Limb (tissue), 2 donors: ENCODE results near the gene TBC1D24.

Experiments used
- DNase-seq, 2 donors: peaks; one replicate each; pipeline ENCODE4 v3.0.0-alpha.2; 2016; ENCODE audit errors: extremely low spot score in 2 of 2

Gene TBC1D24

GRCh38 chr16:2450535-2450934, 24.4 kb upstream of the TBC1D24 start:
- DNase-seq = no peak

DNA sequence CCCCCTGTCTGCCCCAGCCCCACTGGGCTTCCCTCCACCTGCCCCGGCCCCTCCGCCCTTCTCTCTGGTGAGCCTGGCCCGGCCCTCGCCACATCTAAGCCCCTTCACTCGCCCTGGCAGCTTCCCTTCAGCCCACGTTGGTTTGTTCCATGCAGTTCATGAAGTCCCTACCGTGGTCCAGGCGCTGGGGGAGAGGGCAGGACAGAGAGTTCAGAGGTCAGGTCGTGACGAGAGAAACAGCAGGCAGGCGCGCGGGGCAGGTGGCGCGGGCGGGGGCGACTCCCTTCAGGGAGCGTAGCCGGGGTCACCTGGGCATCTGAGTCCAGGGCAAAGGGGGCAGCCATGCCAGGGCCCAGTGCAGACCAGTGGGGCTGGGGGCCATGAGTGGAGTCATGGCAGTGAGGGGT, 23.9 kb upstream of the TBC1D24 start:
- no peak for DNase-seq

DNA sequence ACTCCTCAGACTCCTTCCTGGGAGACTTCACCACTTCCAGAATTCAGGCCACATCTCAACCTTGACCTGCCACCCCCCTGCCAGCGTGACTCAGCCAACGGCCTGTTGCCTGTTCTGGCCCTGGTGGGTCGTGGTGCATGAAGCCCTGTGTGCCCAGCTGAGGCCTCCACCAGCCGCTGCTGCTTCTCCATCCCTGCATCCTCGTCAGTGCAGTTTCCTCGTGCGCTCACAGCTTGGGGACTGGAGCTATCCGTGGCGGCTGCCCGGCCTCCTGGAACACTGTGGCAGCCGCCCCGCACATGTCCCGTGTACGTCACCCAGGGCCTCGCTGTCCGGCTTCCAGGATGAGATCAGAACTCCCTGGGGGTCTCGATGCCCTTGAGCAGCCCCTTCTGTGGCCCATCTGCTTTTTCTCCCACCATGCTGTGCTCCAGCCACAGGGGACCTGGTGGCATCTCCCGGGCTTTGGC, 23.0 kb upstream of the TBC1D24 start:
- DNase-seq = no peak

DNA sequence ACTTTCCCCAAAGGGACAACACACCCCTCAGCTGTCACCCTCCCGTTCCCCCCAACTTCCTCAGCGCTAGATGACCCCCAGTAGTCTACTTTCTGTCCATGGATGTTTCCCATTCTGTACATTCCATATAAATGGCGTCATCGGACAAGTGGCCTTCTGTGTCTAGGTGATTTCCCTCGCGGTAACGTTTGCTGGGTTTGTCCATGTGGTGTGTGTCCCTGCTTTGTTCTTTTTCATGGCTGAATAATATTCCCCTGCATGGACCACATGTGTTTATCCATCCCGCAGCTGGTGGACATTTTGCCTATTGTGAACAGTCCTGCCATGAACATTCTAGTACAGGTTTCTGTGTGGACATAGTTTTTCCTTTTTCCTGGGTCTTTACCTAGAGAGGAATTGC, 22.3 kb upstream of the TBC1D24 start:
- no peak for DNase-seq

DNA sequence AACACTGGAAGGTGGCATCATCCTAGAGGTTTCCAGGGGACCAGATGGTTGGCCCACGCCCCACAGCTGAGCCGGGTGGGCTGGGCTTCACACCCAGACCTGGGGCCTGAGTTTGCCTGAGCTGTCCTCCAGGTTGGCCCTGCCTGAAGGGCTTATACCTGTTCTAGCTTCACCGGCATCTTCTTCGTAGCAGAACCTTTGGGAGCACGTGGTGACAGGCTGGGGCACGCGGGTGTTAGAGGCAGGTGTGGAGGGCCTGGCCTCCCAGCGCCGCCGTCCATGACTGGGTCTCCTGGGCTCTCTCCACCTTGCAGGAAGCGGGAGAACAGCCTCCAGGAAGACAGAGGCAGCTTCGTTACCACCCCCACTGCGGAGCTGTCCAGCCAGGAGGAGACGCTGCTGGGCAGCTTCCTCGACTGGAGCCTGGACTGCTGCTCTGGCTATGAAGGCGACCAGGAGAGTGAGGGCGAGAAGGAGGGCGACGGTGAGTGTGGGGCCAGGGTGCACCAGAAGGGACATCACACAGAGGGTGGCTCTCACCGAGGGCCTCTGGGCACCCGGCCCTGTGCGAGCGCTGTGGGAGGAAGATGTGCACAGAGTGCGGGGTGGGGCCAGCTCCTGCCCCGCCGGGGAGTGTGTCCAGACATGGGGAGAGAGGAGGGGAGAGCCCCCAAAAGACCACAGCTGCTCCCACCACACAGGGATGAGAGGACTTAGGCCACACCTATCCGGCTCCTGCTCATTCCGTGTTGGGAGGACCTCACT, 19.7 kb upstream of the TBC1D24 start:
- no peak for DNase-seq

- DNase-seq = no peak
These were observed 18.3 kb upstream of the TBC1D24 start for GRCh38 chr16:2456551-2457153.

DNA sequence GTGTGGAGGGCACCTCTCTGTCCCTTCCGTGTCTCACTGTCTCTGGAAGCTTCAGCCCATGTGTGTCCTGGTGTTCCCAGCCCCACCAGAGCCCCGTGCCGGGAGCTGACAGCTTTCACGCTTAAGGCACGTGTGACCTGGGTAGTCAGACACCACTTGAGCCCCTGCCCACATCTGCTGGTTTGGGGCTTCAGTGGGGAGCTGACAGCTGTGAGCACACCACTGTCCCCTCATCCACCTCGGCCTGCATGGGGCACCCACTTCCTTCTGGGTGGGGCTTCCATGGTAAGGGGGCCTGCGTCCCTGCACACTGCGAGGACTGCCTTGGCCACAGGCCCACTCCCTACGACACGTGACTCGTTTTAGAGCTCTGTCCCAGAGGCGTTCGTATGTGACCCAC, 17.7 kb upstream of the TBC1D24 start:
- DNase-seq = no peak

DNA sequence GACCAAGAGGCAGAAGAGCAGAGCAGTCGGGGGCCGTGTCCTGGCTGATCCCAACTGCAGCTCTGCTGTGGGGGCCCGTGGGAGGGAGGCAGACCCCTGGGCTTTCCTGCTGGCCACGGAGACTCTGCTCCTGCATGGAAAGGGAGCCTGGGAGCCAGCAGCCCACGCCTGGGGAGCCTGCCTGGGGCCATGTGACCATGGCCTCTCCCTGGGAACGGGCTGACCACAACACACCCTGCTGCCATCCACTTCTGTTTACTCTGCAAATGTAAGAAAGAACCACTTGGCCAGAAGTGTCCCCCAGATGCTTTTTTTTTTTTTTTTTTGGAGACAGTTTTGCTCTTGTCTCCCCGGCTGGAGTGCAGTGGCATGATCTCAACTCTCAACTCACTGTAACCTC, 17.0 kb upstream of the TBC1D24 start:
- no peak for DNase-seq

GRCh38 chr16:2458887-2459646, 15.9 kb upstream of the TBC1D24 start:
- DNase-seq = peak in 1 of 2 donors; percentile 49

GRCh38 chr16:2459647-2460390, 15.1 kb upstream of the TBC1D24 start, which contains the start of gene TEDC2:
Gene TEDC2, plus strand, starts transcription at chr16:2460109. Its CDS starts 36 bp downstream, at chr16:2460145.
- DNase-seq = peak; percentile 96

DNA sequence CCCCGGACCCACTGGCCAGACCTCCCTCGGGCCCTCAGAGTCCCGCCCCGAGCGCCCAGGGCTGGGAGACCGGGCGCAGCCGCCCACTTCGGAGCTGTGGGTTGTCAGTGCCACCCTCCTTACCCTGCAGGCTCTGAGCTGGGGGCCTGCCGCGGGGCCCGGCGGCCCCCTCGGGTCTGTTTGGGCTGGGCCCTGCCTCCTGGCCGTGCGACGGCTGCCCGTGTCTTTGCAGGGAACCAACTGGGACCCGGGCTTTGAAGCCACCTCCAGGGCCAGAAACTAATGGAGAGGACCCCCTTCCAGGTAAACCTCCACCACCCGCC, 14.6 kb upstream of the TBC1D24 start:
- no peak for DNase-seq

- DNase-seq = no peak
These were observed 14.0 kb upstream of the TBC1D24 start for GRCh38 chr16:2460916-2461315.

DNA sequence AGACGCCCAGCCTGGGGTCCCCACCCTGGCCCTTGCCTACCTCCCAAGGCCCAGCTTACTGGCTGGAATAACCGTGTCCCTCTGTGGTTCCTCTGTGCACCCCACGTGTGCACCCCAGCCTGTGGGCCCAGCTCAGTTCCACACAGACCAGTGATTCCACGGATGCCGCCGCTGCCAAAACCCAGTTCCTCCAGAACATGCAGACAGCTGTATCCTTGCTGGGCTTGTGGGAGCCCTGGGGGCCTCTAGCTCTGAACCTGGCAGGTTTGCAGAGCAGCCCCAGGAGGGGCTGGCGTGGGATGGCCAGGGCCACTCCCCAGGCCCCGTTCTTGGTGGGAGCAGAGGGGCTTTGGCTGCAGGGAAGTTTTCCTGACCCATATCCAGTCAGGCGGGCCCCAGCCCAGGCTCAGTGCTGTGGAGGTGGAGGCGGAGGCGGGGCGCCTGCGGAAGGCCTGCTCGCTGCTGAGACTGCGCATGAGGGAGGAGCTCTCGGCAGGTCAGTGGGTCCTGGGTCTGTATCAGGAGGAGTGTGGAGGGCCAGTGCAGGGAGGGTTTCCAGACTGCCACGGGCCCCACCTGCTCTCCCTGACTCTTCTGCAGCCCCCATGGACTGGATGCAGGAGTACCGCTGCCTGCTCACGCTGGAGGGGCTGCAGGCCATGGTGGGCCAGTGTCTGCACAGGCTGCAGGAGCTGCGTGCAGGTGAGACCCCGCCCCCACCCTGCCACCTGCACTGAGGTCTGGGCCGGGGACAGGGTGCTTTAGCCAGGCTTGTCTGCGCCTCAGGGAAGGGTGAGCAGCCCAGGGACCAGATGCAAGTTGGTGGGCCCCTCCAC, 12.7 kb upstream of the TBC1D24 start:
- DNase-seq = no peak

DNA sequence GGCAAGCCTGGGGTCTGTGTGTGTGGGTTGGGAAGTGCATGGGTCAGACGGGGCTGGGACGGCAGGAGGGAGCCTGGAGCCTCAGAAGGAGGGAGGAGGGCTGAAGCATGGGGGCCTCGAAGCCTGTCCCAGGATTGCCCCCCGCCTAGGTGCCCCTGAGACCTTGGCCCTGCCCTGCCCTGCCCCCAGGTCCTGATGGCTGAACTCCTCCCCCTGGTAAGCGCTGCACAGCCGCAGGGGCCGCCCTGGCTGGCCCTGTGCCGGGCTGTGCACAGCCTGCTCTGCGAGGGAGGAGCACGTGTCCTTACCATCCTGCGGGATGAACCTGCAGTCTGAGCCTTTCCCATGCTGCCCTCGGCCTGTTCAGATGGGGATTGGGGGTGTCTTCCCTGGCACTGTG, 10.6 kb upstream of the TBC1D24 start:
- DNase-seq = no peak

DNA sequence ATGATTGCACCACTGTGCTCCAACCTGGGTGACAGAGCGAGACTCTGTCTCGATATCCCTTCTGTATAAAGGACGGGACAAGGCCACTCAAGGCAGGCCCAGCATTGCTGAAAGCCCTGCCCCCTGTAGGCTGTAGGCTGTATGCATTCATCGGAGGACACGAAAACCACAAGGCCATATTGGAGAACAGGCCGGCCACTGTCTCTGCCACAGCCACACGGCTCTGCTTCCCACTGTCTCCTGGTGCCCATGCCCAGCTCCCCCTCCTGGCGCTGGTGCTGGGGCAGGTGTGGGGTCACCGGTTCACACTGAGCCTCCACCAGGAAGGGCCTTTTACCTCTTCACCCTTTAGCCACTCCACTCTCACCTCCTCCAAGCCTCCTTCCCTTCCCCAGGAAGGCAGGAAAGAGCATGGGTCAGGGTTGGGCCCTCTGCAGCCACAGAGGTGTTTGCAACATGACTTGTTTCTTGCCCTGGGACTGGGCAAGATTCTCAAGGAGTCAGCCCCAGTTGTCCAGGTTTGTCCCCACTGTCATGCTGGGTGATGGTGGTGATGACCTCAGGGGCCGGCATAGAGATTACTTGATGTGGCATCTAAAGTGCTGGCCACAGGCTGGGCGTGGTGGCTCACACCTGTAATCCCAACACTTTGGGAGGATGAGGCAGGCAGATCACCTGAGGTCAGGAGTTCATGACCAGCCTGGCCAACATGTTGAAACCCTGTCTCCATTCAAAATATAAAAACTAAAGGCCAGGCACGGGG, 9.1 kb upstream of the TBC1D24 start:
- DNase-seq = no peak

DNA sequence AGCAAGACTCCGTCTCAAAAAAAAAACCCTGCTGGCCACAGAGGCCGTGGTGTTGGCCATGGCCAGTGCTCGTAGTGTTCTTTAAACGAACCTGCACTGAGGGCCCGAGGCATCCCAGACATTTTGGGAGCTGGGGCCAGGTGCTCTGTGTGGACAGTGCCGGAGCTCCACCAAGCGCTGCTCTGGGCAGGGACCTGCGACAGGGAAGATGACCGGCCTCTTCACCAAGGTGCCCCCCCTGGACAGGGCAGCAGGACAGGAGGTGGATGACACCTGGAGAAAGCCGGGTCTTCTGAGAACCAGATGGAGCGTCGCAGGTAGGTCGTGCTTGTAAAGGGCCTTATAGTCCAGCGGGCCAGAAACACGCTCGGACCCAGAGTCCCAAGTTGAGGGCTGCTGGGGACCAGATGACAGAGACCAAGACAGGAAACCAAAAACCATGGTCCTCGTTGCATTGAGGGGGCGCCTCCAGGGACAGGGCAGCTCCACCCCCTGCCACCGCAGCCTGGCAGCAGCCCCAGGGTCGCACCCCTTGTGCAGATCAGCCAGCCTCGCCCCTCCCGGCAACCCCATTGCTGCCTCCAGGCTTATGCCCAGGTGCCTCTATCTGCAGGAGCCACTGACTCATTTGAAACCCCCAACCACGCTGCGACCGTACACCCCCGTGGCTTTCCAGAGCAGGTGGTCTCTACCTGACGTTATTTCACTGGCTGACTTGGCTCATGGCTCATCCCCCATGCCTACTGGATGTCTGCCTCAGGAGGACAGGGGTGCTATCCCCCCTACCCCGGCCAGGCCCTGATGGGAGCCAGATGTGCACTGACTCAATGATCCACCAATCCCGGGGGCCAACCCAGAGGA, 8.0 kb upstream of the TBC1D24 start:
- no peak for DNase-seq

DNA sequence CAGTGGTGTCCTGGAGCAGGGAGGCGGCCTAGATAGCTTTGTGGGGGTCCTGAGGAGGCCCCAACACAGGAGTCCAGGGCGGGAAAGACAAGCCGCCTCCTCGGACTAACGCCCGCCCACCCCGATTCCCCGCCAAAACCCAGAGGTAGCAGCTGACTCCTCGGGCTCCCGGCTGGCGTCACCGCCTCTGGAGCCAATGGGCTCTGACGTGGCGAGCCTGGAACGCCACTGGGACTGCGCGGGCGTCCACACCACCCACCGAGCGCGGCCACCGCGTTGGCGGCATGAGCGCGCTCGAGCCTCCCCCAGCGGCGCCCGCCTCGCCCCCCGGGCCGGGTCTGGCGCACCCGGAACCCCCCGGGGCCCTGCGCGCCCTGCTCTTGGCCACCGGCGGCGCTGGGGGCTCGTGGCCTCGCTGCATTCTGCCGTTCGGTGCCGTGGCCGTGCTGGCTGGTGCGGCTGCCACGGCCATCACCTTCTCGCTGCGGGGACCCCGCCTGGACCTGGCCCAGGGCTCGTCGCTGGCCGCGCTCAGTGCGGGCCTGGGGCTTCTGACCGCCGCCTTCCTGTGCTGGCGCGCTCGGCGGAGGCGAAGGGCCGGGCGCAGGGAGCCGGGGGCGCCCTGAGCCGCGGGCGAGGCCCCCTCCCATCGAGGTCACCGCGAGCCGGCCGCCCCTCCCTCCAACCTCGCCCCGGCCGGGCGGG, 7.2 kb upstream of the TBC1D24 start:
- DNase-seq = peak; percentile 72 to 88

- DNase-seq = peak in 1 of 2 donors; percentile 63
These were observed 6.6 kb upstream of the TBC1D24 start for GRCh38 chr16:2468233-2468724.
